Stomach (tissue), 9 donors: ENCODE measurements around the gene RSU1. TPM values are rescaled to one million over a fixed set of nuclear protein-coding genes. Genes with fewer than 3 reads are reported as not detected.

Source experiments
- DNase-seq, 2 donors: peaks; one replicate each; pipeline versions ENCODE4 v3.0.0 to v3.0.0-alpha.2; 2013 to 2019
- H3K27ac ChIP-seq, 5 donors: fragments of 200-600 bp in 4 of 5; sonication (generic) in 4 of 5; one replicate each; pipeline ENCODE4 v1.5.1; 2013 to 2019; ENCODE audit warnings: mild to moderate bottlenecking in 1 of 5, moderate library complexity in 1 of 5
- H3K27me3 ChIP-seq, 3 donors: fragments of 200-600 bp; sonication (generic); one replicate each; pipeline ENCODE4 v1.5.1; 2017 to 2019; ENCODE audit warnings: mixed run types in 1 of 3
- H3K36me3 ChIP-seq, 4 donors: fragments of 200-600 bp; sonication (generic); 1 replicate in 3 of 4; 2 replicates in 1 of 4; pipeline ENCODE4 v1.5.1; 2016 to 2019
- H3K4me1 ChIP-seq, 4 donors: fragments of 200-600 bp; sonication (generic); one replicate each; pipeline ENCODE4 v1.5.1; 2016 to 2019
- H3K4me3 ChIP-seq, 4 donors: fragments of 200-600 bp; sonication (generic) in 3 of 4; one replicate each; pipeline ENCODE4 v1.5.1; 2016 to 2019; ENCODE audit warnings: mild to moderate bottlenecking in 1 of 4
- H3K9me3 ChIP-seq, 4 donors: fragments of 200-600 bp; sonication (generic); one replicate each; pipeline ENCODE4 v1.5.1; 2016 to 2019
- EP300 ChIP-seq: sonication (generic); formaldehyde crosslinking; IDR thresholded peaks from one replicate; pipeline ENCODE4 v1.6.1; 2017; ENCODE audit warnings: antibody characterized with exemption
- POLR2A ChIP-seq, 4 donors: fragments of 450-650 bp; IDR thresholded peaks; one replicate each; pipeline ENCODE4 v1.6.1; 2016; ENCODE audit warnings: antibody characterized with exemption in 4 of 4, control low read depth in 2 of 4, mild to moderate bottlenecking in 1 of 4, moderate library complexity in 1 of 4
- POLR2AphosphoS5 ChIP-seq, 3 donors: sonication (generic); formaldehyde crosslinking; IDR thresholded peaks; one replicate each; pipeline ENCODE4 v1.6.1; 2016; ENCODE audit warnings: antibody characterized with exemption in 3 of 3
- WGBS, 5 donors: extraction: QIAGEN DNeasy Blood & Tissue Kit in 3 of 5; methylation state at CpG; one replicate each; pipeline versions ENCODE4 v1.1.5 to v1.1.7; 2013 to 2018; 5-methylcytosine and 5-hydroxymethylcytosine counted together
- intact Hi-C: fragments of 100-400 bp; cut with DNase I; formaldehyde crosslinking; loops from one replicate; pipeline ENCODE4 v1.15.1; 2023; ENCODE audit warnings: low total_unique reads
- polyA plus RNA-seq, 3 donors: library from polyadenylated mRNA; stranded (reverse); fragments of 200-250 nt; gene quantifications; one replicate each; pipeline ENCODE4 v1.2.3, GENCODE V29; 2013
- total RNA-seq, 5 donors: library from RNA; depleted of rRNA; stranded (reverse); fragments of >200 nt; gene quantifications; one replicate each; pipeline versions ENCODE4 v1.1.0 to v1.2.3, GENCODE V29; 2014 to 2016
- TF ChIP-seq, protein P1 (sequence below), 7 experiments: fragments of 450-650 bp in 4 of 7; fragments of 200-600 bp in 3 of 7; sonication (generic) in 3 of 7; IDR thresholded peaks; one replicate each; pipeline ENCODE4 v1.5.1; 2016 to 2019; ENCODE audit warnings: antibody characterized with exemption in 7 of 7, control low read depth in 2 of 7, mild to moderate bottlenecking in 1 of 7
- donor health status: healthy with polysubstance abuse.
- donor health status: Bipolar disorder and iron deficiency.
- donor health status: healthy.

RSU1 gene
- total and polyA plus RNA-seq, 8 donors: 8.7 to 43.8 (median 40.4) TPM

DNA sequence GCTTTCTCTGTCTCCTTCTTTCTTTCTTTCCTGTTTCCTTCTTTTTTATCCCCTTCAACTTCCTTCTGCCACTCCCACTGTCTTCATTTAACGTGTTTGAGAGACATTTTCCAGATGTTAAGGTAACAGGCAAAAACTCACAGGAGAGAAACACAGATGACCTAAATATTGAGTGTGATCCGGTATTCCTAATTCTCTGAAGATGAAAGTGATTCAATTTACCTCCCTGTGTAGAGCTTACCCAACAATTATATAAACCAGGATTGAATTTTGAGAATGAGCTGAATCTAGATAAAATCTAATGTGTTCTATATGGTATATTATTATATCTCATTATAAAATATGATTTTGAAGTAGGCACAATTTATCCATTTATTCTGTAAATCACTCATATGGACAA lies 46.5 kb upstream of the RSU1 start:
- 61 to 76% (median 67%) methylated on average over 2 of the region's 2 CpGs for WGBS, 5 donors
- Histone ChIP-seq H3K27me3 (no peaks in the 10 kb centered on the region), H3K4me1 (no peaks in the 10 kb centered on the region), H3K36me3 (no peaks in the 10 kb centered on the region), H3K4me3 (no peak overlapping the region), H3K9me3 (no peaks in the 10 kb centered on the region), H3K27ac (no peak overlapping the region)
- no peak for DNase-seq
- intact Hi-C loops: no loop called here
- TF ChIP-seq, protein P1, sequence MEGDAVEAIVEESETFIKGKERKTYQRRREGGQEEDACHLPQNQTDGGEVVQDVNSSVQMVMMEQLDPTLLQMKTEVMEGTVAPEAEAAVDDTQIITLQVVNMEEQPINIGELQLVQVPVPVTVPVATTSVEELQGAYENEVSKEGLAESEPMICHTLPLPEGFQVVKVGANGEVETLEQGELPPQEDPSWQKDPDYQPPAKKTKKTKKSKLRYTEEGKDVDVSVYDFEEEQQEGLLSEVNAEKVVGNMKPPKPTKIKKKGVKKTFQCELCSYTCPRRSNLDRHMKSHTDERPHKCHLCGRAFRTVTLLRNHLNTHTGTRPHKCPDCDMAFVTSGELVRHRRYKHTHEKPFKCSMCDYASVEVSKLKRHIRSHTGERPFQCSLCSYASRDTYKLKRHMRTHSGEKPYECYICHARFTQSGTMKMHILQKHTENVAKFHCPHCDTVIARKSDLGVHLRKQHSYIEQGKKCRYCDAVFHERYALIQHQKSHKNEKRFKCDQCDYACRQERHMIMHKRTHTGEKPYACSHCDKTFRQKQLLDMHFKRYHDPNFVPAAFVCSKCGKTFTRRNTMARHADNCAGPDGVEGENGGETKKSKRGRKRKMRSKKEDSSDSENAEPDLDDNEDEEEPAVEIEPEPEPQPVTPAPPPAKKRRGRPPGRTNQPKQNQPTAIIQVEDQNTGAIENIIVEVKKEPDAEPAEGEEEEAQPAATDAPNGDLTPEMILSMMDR (IDR thresholded peaks at IDR 0.05): no peak
- TF ChIP-seq POLR2A (IDR thresholded peaks at IDR 0.05): no peak

DNA sequence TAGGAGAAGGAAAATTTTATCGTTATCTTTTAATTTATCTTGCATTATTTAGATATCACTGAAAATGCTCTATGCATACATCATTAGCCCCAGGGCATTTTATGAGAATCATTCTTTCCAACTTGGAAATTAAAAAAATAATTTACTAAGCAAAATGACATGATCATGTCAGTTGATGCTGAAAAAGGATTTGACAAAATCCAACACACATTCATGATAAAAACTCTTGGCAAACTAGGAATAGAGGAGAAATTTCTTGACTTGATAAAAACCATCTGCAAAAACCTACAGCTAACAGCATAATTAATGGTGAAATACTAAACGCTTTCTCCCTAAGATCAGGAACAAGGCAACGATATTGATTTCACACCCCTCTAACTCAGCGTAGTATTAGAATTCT lies 40.2 kb upstream of the RSU1 start:
- intact Hi-C loops: no loop called here
- no peak for DNase-seq
- Histone ChIP-seq H3K4me1 (no peaks in the 10 kb centered on the region), H3K9me3 (no peaks in the 10 kb centered on the region), H3K27ac (no peak overlapping the region), H3K36me3 (no peaks in the 10 kb centered on the region), H3K4me3 (no peak overlapping the region), H3K27me3 (no peaks in the 10 kb centered on the region)
- 82 to 92% (median 90%) methylated on average over 4 of the region's 4 CpGs for WGBS, 5 donors
- TF ChIP-seq, protein P1 (IDR thresholded peaks at IDR 0.05): no peak
- TF ChIP-seq POLR2AphosphoS5 (IDR thresholded peaks at IDR 0.05) (no peak), POLR2A (IDR thresholded peaks at IDR 0.05) (no peak), EP300 (no peak)

DNA sequence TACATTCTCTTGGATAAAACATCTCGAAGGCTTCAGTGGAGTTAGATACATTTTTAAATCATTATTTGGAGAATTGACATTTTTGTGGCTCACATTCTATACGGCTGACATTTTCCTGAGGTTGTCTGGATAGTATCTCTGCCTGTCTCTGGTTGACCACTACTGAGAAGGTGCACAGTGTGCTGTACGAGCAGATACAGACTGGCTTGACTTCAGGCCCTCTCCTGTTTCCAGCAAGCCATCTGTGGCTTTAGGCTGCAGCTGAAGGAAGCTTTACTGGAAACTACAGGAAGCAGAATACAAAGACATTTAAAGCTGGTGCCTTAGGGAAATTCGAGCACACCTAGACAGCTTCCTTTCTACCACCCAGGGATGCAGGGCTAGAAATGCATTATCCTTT lies 39.3 kb upstream of the RSU1 start:
- DNase-seq: peak in 1 of 2 donors; percentile 40
- Histone ChIP-seq H3K9me3 (no peaks in the 10 kb centered on the region), H3K4me3 (no peak overlapping the region), H3K36me3 (no peaks in the 10 kb centered on the region), H3K27me3 (no peaks in the 10 kb centered on the region), H3K4me1 (no peaks in the 10 kb centered on the region), H3K27ac (no peak overlapping the region)
- WGBS, 5 donors: 41 to 53% (median 49%) methylated on average over 4 of the region's 4 CpGs
- TF ChIP-seq EP300 (no peak), POLR2A (IDR thresholded peaks at IDR 0.05) (no peak), POLR2AphosphoS5 (IDR thresholded peaks at IDR 0.05) (no peak)
- TF ChIP-seq, protein P1 (IDR thresholded peaks at IDR 0.05): no peak
- intact Hi-C loops: no loop called here

DNA sequence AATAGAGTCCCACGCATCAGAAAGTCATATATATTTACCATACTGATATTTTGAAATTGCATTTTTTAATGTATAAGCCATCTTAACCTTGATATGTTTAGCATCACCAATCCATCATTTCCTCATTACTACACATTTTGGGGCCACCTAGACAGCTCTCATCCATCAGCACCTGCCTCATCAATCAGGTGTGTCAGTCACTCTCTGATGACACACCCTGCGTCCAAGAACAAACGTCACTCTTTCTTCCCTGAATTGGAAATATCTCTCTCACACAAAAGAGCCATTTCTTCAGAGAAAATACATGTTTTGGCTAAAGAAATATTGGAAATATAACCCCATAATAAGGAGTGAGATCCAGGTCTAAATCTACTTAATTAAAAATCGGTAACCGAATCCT lies 38.9 kb upstream of the RSU1 start:
- WGBS, 5 donors: 75 to 84% (median 81%) methylated on average over 5 of the region's 5 CpGs
- no peaks in the 10 kb centered on the region for H3K9me3 ChIP-seq
- no peaks in the 10 kb centered on the region for H3K4me1 ChIP-seq
- intact Hi-C loops: no loop called here
- TF ChIP-seq EP300 (no peak), POLR2A (IDR thresholded peaks at IDR 0.05) (no peak), POLR2AphosphoS5 (IDR thresholded peaks at IDR 0.05) (no peak)
- TF ChIP-seq, protein P1 (IDR thresholded peaks at IDR 0.05): no peak
- H3K27me3 ChIP-seq: no peaks in the 10 kb centered on the region
- no peak overlapping the region for H3K27ac ChIP-seq
- no peaks in the 10 kb centered on the region for H3K36me3 ChIP-seq
- DNase-seq: no peak
- H3K4me3 ChIP-seq: no peak overlapping the region
